GM18951 (cell line): ENCODE measurements around the gene BCAP29.
A peak's percentile ranks its signal among the peaks of the same experiment; 100 is the strongest.

Source experiments
- POLR2A ChIP-seq: IDR thresholded peaks from 4 replicates; pipeline ENCODE4 v1.6.1; 2011; ENCODE audit warnings: mild to moderate bottlenecking; ENCODE audit not compliant: insufficient read length, insufficient read depth; ENCODE audit errors: extremely low read depth
- in situ Hi-C: fragments of 300-500 bp; cut with MboI; formaldehyde crosslinking; loops from one replicate; pipeline ENCODE4 v1.12.0; 2022; ENCODE audit warnings: low sequenced_read_pairs, mixed read lengths, inconsistent platforms; ENCODE audit not compliant: unreplicated experiment

The BCAP29 gene

DNA sequence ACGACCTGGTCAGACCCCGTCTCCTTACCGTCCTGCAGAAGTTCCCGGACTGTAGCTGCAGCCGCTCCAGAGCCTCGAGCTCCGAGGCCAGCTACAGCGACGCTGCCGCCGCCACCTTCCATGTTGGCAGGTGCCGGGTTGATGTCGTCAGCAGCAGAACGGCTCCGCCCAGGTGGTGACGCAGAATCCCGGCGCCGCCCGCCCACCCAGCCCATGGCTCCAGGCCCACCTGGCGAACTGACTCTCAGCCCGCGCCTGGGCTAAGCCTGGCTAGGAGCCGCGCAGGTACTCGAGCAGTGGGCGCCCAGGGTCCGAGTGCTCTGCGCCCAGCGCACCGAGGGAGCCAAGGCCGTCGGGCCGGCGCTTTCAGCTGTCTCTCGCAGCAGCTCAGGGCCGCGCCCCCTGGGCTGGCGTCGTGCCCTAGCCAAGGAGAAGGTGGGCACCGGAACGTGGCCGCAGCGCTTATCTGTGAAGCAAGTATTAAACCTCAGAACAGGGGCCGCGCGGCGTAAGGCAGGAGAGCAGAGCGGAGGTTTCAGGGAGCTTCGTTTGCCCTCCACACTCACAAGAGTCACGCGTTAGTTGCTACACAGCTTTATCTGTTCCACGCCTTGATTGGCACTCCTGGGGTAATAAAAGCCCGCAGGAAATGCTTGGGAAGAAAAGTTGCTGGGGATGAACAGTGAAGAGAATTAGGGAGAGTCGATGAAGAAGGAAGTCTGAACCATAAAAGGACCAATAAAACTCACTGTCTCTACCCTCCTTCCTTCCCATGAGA is 16.1 kb upstream of the BCAP29 start, which contains the start of the genes COG5 and DUS4L:
Gene COG5 (minus strand): TSS at position 146 of the 778 bp plus-strand sequence. CDS start 24 bp downstream, at position 122.
Gene DUS4L (plus strand): TSS at position 197 of the 778 bp plus-strand sequence. CDS start 3,100 bp downstream, outside the sequence.
- peak; percentile 90 for TF ChIP-seq POLR2A
- in situ Hi-C loops = no loop called here

GRCh38 chr7:107564553-107565298 is 15.3 kb upstream of the BCAP29 start:
- no peak for TF ChIP-seq POLR2A
- in situ Hi-C loops = no loop called here

- in situ Hi-C loops = no loop called here
- no peak for TF ChIP-seq POLR2A
Observed at GRCh38 chr7:107570298-107570697, 9.7 kb upstream of the BCAP29 start.

- in situ Hi-C loops = no loop called here
- TF ChIP-seq POLR2A = no peak
Observed at GRCh38 chr7:107573537-107573936, 6.5 kb upstream of the BCAP29 start.

- in situ Hi-C loops = no loop called here
- no peak for TF ChIP-seq POLR2A
Observed at GRCh38 chr7:107579554-107579884, 527 bp upstream of the BCAP29 start.

GRCh38 chr7:107580716-107581383 is 804 bp downstream of the BCAP29 start:
- in situ Hi-C loops = no loop called here

DNA sequence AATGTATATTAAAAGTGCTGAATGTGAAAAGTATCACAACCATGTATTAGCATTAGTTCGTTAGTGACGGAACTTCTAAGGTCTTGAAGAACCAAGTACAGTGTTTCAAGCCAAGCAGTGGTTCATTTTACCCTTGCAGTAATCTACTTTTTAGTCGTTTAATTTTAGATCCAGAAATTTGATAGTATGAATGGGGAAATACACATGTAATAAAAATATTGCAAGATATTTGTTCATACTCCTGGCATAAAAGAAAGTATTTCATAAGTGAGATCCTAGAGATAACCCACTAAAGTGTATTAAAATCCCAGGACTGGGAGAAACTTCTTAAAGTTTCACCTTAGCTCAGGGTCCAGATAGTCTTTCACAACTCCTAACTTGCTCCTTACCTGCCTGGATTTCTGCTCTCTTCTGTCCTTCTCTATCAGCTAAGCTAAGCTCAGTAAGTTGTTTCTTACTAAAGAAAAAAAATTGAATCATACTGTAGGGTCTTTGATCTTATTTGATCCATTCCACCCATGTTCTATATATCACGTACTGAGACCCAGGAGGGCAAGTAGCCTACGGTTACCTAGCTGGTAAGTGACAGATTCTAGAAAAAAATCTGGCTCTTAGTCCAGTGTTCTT is 1.5 kb downstream of the BCAP29 start:
- in situ Hi-C loops = no loop called here
- no peak for TF ChIP-seq POLR2A

More at GRCh38 chr7:107580716-107581383, 804 bp downstream of the BCAP29 start:
- TF ChIP-seq POLR2A = no peak

GRCh38 chr7:107582875-107583274 is 2.8 kb downstream of the BCAP29 start:
- TF ChIP-seq POLR2A = no peak
- in situ Hi-C loops = no loop called here

DNA sequence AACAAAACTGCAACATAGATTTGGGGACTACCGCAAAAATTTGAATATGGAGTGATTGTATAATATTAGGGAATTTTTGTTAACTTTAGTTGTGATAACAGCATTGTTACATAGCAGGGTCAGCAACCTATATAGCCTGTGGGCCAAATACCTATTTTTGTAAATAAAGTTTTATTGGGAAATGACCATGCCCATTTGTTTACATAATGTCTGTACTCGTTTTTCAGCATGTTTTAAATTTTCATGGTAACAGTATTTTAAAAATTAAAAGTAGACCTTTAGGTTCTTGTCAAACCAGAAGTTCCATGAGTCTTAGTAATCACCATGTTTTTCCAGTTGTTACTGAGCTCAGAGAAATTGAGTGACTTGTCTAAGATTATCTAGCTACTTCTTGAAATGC is 4.7 kb downstream of the BCAP29 start:
- TF ChIP-seq POLR2A = no peak
- in situ Hi-C loops = no loop called here

GRCh38 chr7:107588529-107589130 is 8.6 kb downstream of the BCAP29 start:
- TF ChIP-seq POLR2A = no peak
- in situ Hi-C loops = no loop called here

- in situ Hi-C loops = no loop called here
- no peak for TF ChIP-seq POLR2A
Observed at GRCh38 chr7:107591421-107591820, 11.4 kb downstream of the BCAP29 start.

- in situ Hi-C loops = no loop called here
- TF ChIP-seq POLR2A = no peak
Observed at GRCh38 chr7:107592361-107593024, 12.4 kb downstream of the BCAP29 start.

DNA sequence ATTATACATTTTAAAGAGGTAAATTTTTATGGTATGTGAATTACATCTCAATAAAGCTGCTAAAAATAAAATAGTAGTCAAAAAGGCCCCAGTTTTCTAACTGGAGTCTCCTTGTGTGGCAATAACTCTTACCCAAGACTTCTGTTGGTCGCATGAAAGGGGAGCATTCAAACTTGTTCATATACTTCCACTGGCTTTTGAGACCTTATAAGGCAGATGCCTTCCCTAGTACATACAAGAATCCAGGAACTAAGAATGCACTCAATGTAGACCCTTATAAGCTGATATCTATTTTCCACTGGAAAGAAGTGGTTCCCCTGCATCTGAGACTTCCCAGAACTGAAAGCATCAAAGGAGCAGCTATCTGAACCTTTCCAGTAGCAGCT is 13.0 kb downstream of the BCAP29 start:
- no peak for TF ChIP-seq POLR2A
- in situ Hi-C loops = no loop called here
